CD14-positive monocyte (primary cell): ENCODE results near the gene CACNA1C. TPM values are rescaled to one million over a fixed set of nuclear protein-coding genes. Genes with fewer than 3 reads are reported as not detected.

Source experiments
- DNase-seq, 3 donors: peaks; one replicate each; pipeline ENCODE4 v3.0.0-alpha.2; 2011 to 2022
- H2AFZ ChIP-seq: 2 replicates; pipeline ENCODE4 v1.6.0; 2012; ENCODE audit warnings: mild to moderate bottlenecking, low read depth, low read length, inconsistent platforms; ENCODE audit not compliant: insufficient read depth, poor library complexity, severe bottlenecking
- H3K27ac ChIP-seq, 2 donors: 1 replicate in 1 of 2; 2 replicates in 1 of 2; pipeline ENCODE4 v1.5.1; 2012 to 2013; ENCODE audit warnings: low read length in 2 of 2, control low read depth in 1 of 2, inconsistent platforms in 1 of 2, low read depth in 1 of 2, mild to moderate bottlenecking in 1 of 2
- H3K27me3 ChIP-seq, 2 donors: one replicate each; pipeline versions ENCODE4 v1.6.0 to v1.6.1; 2011 to 2013; ENCODE audit warnings: low read length in 2 of 2; ENCODE audit not compliant: control insufficient read depth in 2 of 2, insufficient read depth in 2 of 2
- H3K36me3 ChIP-seq, 2 donors: replicated peaks in 1 of 2; 1 replicate in 1 of 2; 2 replicates in 1 of 2; pipeline versions ENCODE4 v1.5.1 to v1.6.1; 2012 to 2013; ENCODE audit warnings: low read length in 2 of 2, control low read depth in 1 of 2, inconsistent platforms in 1 of 2, mild to moderate bottlenecking in 1 of 2; ENCODE audit not compliant: insufficient read depth in 2 of 2, control insufficient read depth in 1 of 2
- H3K4me1 ChIP-seq, 2 donors: 1 replicate in 1 of 2; 2 replicates in 1 of 2; pipeline versions ENCODE4 v1.5.1 to v1.6.1; 2012 to 2013; ENCODE audit warnings: low read length in 2 of 2, control low read depth in 1 of 2, inconsistent platforms in 1 of 2, mild to moderate bottlenecking in 1 of 2, moderate library complexity in 1 of 2; ENCODE audit not compliant: insufficient read depth in 2 of 2, control insufficient read depth in 1 of 2
- H3K4me2 ChIP-seq: replicated peaks from 2 replicates; pipeline ENCODE3; 2012; ENCODE audit warnings: low read length, moderate library complexity, mild to moderate bottlenecking; ENCODE audit not compliant: poor library complexity, severe bottlenecking; ENCODE audit errors: extremely low read depth
- H3K4me3 ChIP-seq, 3 experiments: fragments of 200-600 bp in 1 of 3; sonication (generic) in 1 of 3; replicated peaks in 1 of 3; 1 replicate in 2 of 3; 2 replicates in 1 of 3; pipeline ENCODE4 v1.5.1; 2011 to 2013; ENCODE audit warnings: low read length in 3 of 3, mild to moderate bottlenecking in 3 of 3, control low read depth in 2 of 3, low read depth in 2 of 3, inconsistent platforms in 1 of 3, moderate library complexity in 1 of 3
- H3K79me2 ChIP-seq: 2 replicates; pipeline ENCODE4 v1.6.0; 2012; ENCODE audit warnings: mild to moderate bottlenecking, control low read depth, inconsistent platforms, low read length, moderate library complexity; ENCODE audit not compliant: insufficient read depth
- H3K9ac ChIP-seq: 2 replicates; pipeline ENCODE4 v1.6.0; 2017; ENCODE audit warnings: low read length, mild to moderate bottlenecking; ENCODE audit not compliant: insufficient read depth, poor library complexity, severe bottlenecking
- H3K9me3 ChIP-seq, 2 donors: replicated peaks in 1 of 2; 1 replicate in 1 of 2; 2 replicates in 1 of 2; pipeline versions ENCODE4 v1.5.1 to v1.6.1; 2012 to 2013; ENCODE audit warnings: low read length in 2 of 2, control low read depth in 1 of 2; ENCODE audit not compliant: control insufficient read depth in 1 of 2, insufficient read depth in 1 of 2
- H4K20me1 ChIP-seq: 2 replicates; pipeline ENCODE4 v1.6.0; 2012; ENCODE audit warnings: mild to moderate bottlenecking, low read length, control low read depth, moderate library complexity; ENCODE audit not compliant: insufficient read depth
- H3K27ac Mint-ChIP-seq, 7 donors: one replicate each; pipeline ENCODE4 v1.8.0; 2020; ENCODE audit warnings: mild to moderate bottlenecking in 7 of 7, mixed read lengths in 7 of 7, moderate library complexity in 6 of 7, inconsistent platforms in 2 of 7
- H3K27me3 Mint-ChIP-seq, 3 donors: one replicate each; pipeline ENCODE4 v1.8.0; 2021 to 2022; ENCODE audit warnings: low read depth in 3 of 3, mild to moderate bottlenecking in 3 of 3, mixed read lengths in 3 of 3, moderate library complexity in 3 of 3, inconsistent platforms in 1 of 3
- H3K36me3 Mint-ChIP-seq, 2 donors: one replicate each; pipeline ENCODE4 v1.8.0; 2020; ENCODE audit warnings: mixed read lengths in 2 of 2, inconsistent platforms in 1 of 2, mild to moderate bottlenecking in 1 of 2
- H3K4me1 Mint-ChIP-seq: one replicate; pipeline ENCODE4 v1.8.0; 2020; ENCODE audit warnings: mild to moderate bottlenecking, mixed read lengths
- H3K4me3 Mint-ChIP-seq, 2 donors: one replicate each; pipeline ENCODE4 v1.8.0; 2020; ENCODE audit warnings: mild to moderate bottlenecking in 2 of 2, mixed read lengths in 2 of 2, moderate library complexity in 1 of 2
- H3K9me3 Mint-ChIP-seq, 7 donors: one replicate each; pipeline ENCODE4 v1.8.0; 2020 to 2022; ENCODE audit warnings: mixed read lengths in 7 of 7, mild to moderate bottlenecking in 6 of 7, moderate library complexity in 6 of 7, inconsistent platforms in 2 of 7
- CTCF ChIP-seq: fragments of 200-600 bp; IDR thresholded peaks from one replicate; pipeline ENCODE4 v1.8.0; 2022; ENCODE audit warnings: antibody characterized with exemption, mild to moderate bottlenecking
- WGBS: methylation state at CpG from one replicate; pipeline ENCODE4 v1.1.5; 2013; ENCODE audit warnings: missing lambda C conversion rate; ENCODE audit not compliant: insufficient coverage; 5-methylcytosine and 5-hydroxymethylcytosine counted together
- intact Hi-C, 2 donors: fragments of 100-400 bp; cut with micrococcal nuclease; formaldehyde crosslinking; loops; one replicate each; pipeline versions ENCODE4 v1.15.0 to v1.15.1; 2023
- polyA plus RNA-seq, 3 donors: library from polyadenylated mRNA; depleted of rRNA in 1 of 3; unstranded in 2 of 3; stranded (reverse) in 1 of 3; fragments of 300-500 nt in 2 of 3; fragments of >200 nt in 1 of 3; fragmentation: Illumina TruSeq in 2 of 3; gene quantifications; 1 replicate in 2 of 3; 2 replicates in 1 of 3; pipeline ENCODE4 v1.2.3, GENCODE V29; 2012 to 2021

The CACNA1C gene
- polyA plus RNA-seq, 3 donors = not detected

GRCh38 chr12:2294651-2295475 lies 242.1 kb downstream of the CACNA1C start:
- H3K36me3 Mint-ChIP-seq = no peaks in the 10 kb centered on the region
- H3K27me3 Mint-ChIP-seq = peaks cover 0 to 1% (median 0%) of the 10 kb centered on the region in 3 donors
- Histone ChIP-seq H2AFZ (no peak overlapping the region), H3K9ac (peak overlapping the region; percentile 70), H3K27me3 (no peaks in the 10 kb centered on the region), H3K79me2 (no peaks in the 10 kb centered on the region), H3K36me3 (no peaks in the 10 kb centered on the region), H3K4me3 (peak overlapping the region in 1 of 3 experiments; percentile 56), H4K20me1 (no peaks in the 10 kb centered on the region), H3K27ac (peak overlapping the region; percentile 97 to 98), H3K9me3 (no peaks in the 10 kb centered on the region), H3K4me2 (peak overlapping the region; percentile 69), H3K4me1 (peaks cover 60 to 66% of the 10 kb centered on the region in 2 donors)
- peaks cover 0 to 4% (median 0%) of the 10 kb centered on the region in 7 donors for H3K9me3 Mint-ChIP-seq
- intact Hi-C loops = loop anchor here in 1 of 2 donors (5.0 kb wide), 1 partner anchor 37 kb away; no protein-coding TSS in a partner anchor
- H3K27ac Mint-ChIP-seq = peak overlapping the region; percentile 97 to 100 (median 100)
- TF ChIP-seq CTCF = no peak
- H3K4me1 Mint-ChIP-seq = peaks cover 71% of the 10 kb centered on the region
- WGBS = 5% methylated on average over 14 of the region's 20 CpGs
- peak overlapping the region; percentile 63 to 84 for H3K4me3 Mint-ChIP-seq
- peak; percentile 95 to 99 (median 96) for DNase-seq

GRCh38 chr12:2295941-2296461 lies 243.2 kb downstream of the CACNA1C start:
- intact Hi-C loops = loop anchor here (1.0 to 5.0 kb wide), 2 partner anchors 36 to 40 kb away; no protein-coding TSS in a partner anchor
- no peaks in the 10 kb centered on the region for H3K36me3 ChIP-seq
- Mint-ChIP-seq H3K27me3 (peaks cover 0 to 1% (median 0%) of the 10 kb centered on the region in 3 donors), H3K36me3 (no peaks in the 10 kb centered on the region), H3K4me1 (peaks cover 59% of the 10 kb centered on the region), H3K4me3 (peak overlapping the region in 1 of 2 donors; percentile 22), H3K9me3 (peaks cover 0 to 4% (median 0%) of the 10 kb centered on the region in 7 donors), H3K27ac (peak overlapping the region; percentile 97 to 100 (median 100))
- H4K20me1 ChIP-seq = no peaks in the 10 kb centered on the region
- H2AFZ ChIP-seq = no peak overlapping the region
- no peak for TF ChIP-seq CTCF
- peak overlapping the region; percentile 70 for H3K9ac ChIP-seq
- H3K4me2 ChIP-seq = peak overlapping the region; percentile 69
- 0% methylated on average over 3 of the region's 3 CpGs for WGBS
- no peaks in the 10 kb centered on the region for H3K27me3 ChIP-seq
- H3K79me2 ChIP-seq = no peaks in the 10 kb centered on the region
- peak overlapping the region; percentile 97 to 98 for H3K27ac ChIP-seq
- H3K4me1 ChIP-seq = peaks cover 48 to 54% of the 10 kb centered on the region in 2 donors
- H3K4me3 ChIP-seq = peak overlapping the region in 1 of 3 experiments; percentile 56
- DNase-seq = peak; percentile 86 to 94 (median 93)
- H3K9me3 ChIP-seq = no peaks in the 10 kb centered on the region
